GM12801 (cell line): ENCODE data around the gene UBTF.

ENCODE experiments used
- TF ChIP-seq, protein P1 (sequence below): IDR thresholded peaks from one replicate; pipeline ENCODE4 v1.5.1; 2011; ENCODE audit warnings: control low read depth; ENCODE audit not compliant: insufficient read length; ENCODE audit errors: extremely low read depth

The UBTF gene

DNA sequence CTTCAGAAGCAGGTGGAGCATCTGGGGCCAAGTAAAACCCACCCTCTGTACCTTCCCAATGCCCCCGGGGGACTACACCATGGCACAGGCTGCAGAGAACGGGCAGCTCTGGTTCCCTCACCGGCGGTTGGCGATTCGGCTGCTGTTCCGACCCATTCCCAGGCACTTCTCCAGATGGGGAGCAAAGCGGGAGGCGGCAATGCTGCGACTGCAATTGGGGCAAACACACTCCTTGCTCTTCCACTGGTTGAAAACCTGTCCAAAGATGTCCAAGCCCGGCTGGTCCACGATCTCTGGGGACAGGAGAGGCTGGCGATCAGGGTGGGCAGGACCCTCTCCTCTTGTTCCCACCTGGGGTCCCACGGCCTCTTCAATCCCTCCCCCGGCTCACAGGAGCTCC is 22.4 kb downstream of the UBTF start:
- TF ChIP-seq, protein P1, sequence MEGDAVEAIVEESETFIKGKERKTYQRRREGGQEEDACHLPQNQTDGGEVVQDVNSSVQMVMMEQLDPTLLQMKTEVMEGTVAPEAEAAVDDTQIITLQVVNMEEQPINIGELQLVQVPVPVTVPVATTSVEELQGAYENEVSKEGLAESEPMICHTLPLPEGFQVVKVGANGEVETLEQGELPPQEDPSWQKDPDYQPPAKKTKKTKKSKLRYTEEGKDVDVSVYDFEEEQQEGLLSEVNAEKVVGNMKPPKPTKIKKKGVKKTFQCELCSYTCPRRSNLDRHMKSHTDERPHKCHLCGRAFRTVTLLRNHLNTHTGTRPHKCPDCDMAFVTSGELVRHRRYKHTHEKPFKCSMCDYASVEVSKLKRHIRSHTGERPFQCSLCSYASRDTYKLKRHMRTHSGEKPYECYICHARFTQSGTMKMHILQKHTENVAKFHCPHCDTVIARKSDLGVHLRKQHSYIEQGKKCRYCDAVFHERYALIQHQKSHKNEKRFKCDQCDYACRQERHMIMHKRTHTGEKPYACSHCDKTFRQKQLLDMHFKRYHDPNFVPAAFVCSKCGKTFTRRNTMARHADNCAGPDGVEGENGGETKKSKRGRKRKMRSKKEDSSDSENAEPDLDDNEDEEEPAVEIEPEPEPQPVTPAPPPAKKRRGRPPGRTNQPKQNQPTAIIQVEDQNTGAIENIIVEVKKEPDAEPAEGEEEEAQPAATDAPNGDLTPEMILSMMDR: no peak

GRCh38 chr17:44193326-44194084 is 26.0 kb downstream of the UBTF start:
- TF ChIP-seq, protein P1: no peak

DNA sequence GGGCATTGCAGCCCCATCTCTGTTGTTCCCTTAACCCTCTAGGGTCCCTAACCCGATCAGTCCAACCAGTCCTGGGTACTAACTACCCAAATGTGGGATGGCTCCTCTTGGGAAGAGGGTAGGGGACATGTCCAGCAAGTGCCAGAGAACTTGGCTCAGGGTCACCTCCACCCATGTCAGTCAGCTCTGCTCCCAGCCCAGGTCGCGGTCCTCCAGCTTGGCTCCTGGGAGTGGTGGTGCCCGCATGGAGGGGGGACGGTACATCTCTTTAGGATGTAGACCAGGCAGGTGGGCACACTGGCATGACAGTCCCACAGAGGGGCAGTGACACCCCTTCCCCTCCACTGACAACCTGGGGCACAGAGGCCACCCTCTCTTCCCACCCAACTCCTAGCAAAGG is 26.7 kb downstream of the UBTF start:
- TF ChIP-seq, protein P1: no peak

DNA sequence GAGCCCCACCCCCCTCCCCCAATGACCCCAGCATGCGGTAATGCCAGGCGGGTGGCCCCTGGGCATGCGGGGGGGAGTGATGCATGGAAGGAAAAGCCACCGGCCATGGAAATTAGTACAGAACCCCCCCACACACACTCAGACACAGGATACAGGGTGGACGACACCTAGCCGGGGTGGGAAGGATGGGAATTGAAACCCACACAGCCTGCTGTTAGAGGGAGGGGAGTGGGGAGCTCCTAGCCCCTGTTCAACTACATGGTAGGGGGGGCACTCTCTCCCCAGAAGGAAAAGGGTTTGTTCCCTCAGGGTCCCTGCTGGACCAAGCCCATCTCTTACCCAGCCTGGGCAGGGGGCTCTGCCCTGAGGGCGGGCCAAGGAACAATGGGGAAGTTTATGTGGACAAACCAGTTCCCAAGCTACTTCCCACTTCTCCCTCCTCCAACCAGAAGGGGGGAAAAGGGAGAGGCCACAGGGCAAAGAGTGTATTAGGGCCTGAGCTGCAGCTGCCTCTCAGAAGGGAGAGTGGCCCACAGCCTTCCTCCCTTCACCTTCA is 27.5 kb downstream of the UBTF start:
- TF ChIP-seq, protein P1: no peak

DNA sequence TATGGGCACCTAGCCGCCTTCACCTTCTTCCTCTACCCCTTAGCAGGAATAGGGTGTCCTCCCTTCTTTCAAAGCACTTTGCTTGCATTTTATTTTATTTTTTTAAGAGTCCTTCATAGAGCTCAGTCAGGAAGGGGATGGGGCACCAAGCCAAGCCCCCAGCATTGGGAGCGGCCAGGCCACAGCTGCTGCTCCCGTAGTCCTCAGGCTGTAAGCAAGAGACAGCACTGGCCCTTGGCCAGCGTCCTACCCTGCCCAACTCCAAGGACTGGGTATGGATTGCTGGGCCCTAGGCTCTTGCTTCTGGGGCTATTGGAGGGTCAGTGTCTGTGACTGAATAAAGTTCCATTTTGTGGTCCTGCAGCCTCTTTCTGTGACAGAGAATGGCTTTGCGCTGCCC is 28.1 kb downstream of the UBTF start:
- TF ChIP-seq, protein P1: no peak

DNA sequence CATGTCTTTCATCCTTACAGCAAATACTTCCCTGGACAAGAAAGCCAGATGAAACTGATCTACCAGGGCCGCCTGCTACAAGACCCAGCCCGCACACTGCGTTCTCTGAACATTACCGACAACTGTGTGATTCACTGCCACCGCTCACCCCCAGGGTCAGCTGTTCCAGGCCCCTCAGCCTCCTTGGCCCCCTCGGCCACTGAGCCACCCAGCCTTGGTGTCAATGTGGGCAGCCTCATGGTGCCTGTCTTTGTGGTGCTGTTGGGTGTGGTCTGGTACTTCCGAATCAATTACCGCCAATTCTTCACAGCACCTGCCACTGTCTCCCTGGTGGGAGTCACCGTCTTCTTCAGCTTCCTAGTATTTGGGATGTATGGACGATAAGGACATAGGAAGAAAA is 29.0 kb downstream of the UBTF start:
- TF ChIP-seq, protein P1: no peak

- TF ChIP-seq, protein P1: no peak
Measured at GRCh38 chr17:44188576-44189403, 30.7 kb downstream of the UBTF start.
